Hematopoietic multipotent progenitor cell (in vitro differentiated cells): ENCODE measurements around the gene LIPG. TPM values are rescaled to one million over a fixed set of nuclear protein-coding genes. Genes with fewer than 3 reads are reported as not detected.
"Not testable (repeated sequence)": the region's sequence is repeated elsewhere in the genome, so short reads cannot be mapped to it uniquely, and the experiment has no call there.

Experiments
- DNase-seq, 3 donors: peaks; one replicate each; pipeline ENCODE4 v3.0.0-alpha.2; 2011 to 2015; ENCODE audit warnings: low read depth in 2 of 3, low spot score in 2 of 3
- total RNA-seq: library from RNA; depleted of rRNA; stranded (reverse); fragments of >200 nt; gene quantifications from one replicate; pipeline ENCODE4 v1.2.3, GENCODE V29; 2012

The LIPG gene
- total RNA-seq = under 0.01 TPM

- DNase-seq = peak in 2 of 3 donors; percentile 63 to 67
Observed at GRCh38 chr18:49561289-49562193, at the start of gene LIPG. TSS of gene LIPG (plus strand) at chr18:49562057. CDS start at chr18:49562309, 252 bp downstream.

GRCh38 chr18:49512876-49513275 is 49.0 kb upstream of the LIPG start:
- DNase-seq = not testable (repeated sequence)

- DNase-seq = no peak
Observed at GRCh38 chr18:49514577-49514976, 47.3 kb upstream of the LIPG start.

GRCh38 chr18:49515003-49515402 is 46.9 kb upstream of the LIPG start:
- not testable (repeated sequence) for DNase-seq

- DNase-seq = no peak
Observed at GRCh38 chr18:49515516-49515915, 46.3 kb upstream of the LIPG start.

GRCh38 chr18:49517483-49517882 is 44.4 kb upstream of the LIPG start:
- no peak for DNase-seq

- DNase-seq = no peak
Observed at GRCh38 chr18:49519101-49519971, 42.5 kb upstream of the LIPG start.

- no peak for DNase-seq
Observed at GRCh38 chr18:49520661-49521145, 41.2 kb upstream of the LIPG start.

GRCh38 chr18:49521216-49521835 is 40.5 kb upstream of the LIPG start:
- DNase-seq = no peak

- DNase-seq = not testable (repeated sequence)
Observed at GRCh38 chr18:49523580-49524093, 38.2 kb upstream of the LIPG start.

- DNase-seq = no peak
Observed at GRCh38 chr18:49524349-49524748, 37.5 kb upstream of the LIPG start.

- no peak for DNase-seq
Observed at GRCh38 chr18:49524951-49525350, 36.9 kb upstream of the LIPG start.

- no peak for DNase-seq
Observed at GRCh38 chr18:49525981-49526380, 35.9 kb upstream of the LIPG start.

GRCh38 chr18:49527631-49528327 is 34.1 kb upstream of the LIPG start:
- no peak for DNase-seq

- no peak for DNase-seq
Observed at GRCh38 chr18:49529596-49529995, 32.3 kb upstream of the LIPG start.

- no peak for DNase-seq
Observed at GRCh38 chr18:49531678-49532153, 30.1 kb upstream of the LIPG start.

GRCh38 chr18:49534846-49535601 is 26.8 kb upstream of the LIPG start:
- no peak for DNase-seq

GRCh38 chr18:49537232-49537896 is 24.5 kb upstream of the LIPG start:
- DNase-seq = no peak

- DNase-seq = no peak
Observed at GRCh38 chr18:49544362-49544761, 17.5 kb upstream of the LIPG start.
